NCI-H748 (cell line): ENCODE measurements around the gene ADGRA1.
"Not testable (repeated sequence)": the region's sequence is repeated elsewhere in the genome, so short reads cannot be mapped to it uniquely, and the experiment has no call there.

Experiments
- DNase-seq: peaks from one replicate; lab custom pipeline; 2025; ENCODE audit not compliant: unreplicated experiment; lab: John Stamatoyannopoulos, UW

The ADGRA1 gene

GRCh38 chr10:133141144-133141957 is 53.6 kb downstream of the ADGRA1 start:
- no peak for DNase-seq

GRCh38 chr10:133141958-133142340 is 54.2 kb downstream of the ADGRA1 start:
- no peak for DNase-seq

GRCh38 chr10:133142523-133143199 is 54.9 kb downstream of the ADGRA1 start:
- no peak for DNase-seq

GRCh38 chr10:133143200-133143533 is 55.4 kb downstream of the ADGRA1 start:
- no peak for DNase-seq

GRCh38 chr10:133143546-133143945 is 55.8 kb downstream of the ADGRA1 start:
- DNase-seq, result no peak

- DNase-seq, result no peak
Measured at GRCh38 chr10:133144771-133145170, 57.0 kb downstream of the ADGRA1 start.

GRCh38 chr10:133150226-133150625 is 62.5 kb downstream of the ADGRA1 start:
- no peak for DNase-seq

- no peak for DNase-seq
Measured at GRCh38 chr10:133150656-133151055, 62.9 kb downstream of the ADGRA1 start.

GRCh38 chr10:133151071-133151470 is 63.3 kb downstream of the ADGRA1 start:
- DNase-seq, result not testable (repeated sequence)

GRCh38 chr10:133151543-133151972 is 63.8 kb downstream of the ADGRA1 start:
- DNase-seq, result no peak

- DNase-seq, result no peak
Measured at GRCh38 chr10:133154411-133154810, 66.7 kb downstream of the ADGRA1 start.

GRCh38 chr10:133154996-133155778 is 67.5 kb downstream of the ADGRA1 start:
- no peak for DNase-seq

GRCh38 chr10:133156674-133157579 is 69.2 kb downstream of the ADGRA1 start:
- no peak for DNase-seq

GRCh38 chr10:133157662-133158436 is 70.1 kb downstream of the ADGRA1 start:
- no peak for DNase-seq

- no peak for DNase-seq
Measured at GRCh38 chr10:133158437-133158755, 70.7 kb downstream of the ADGRA1 start.

- peak; percentile 21 for DNase-seq
Measured at GRCh38 chr10:133158756-133159610, 71.3 kb downstream of the ADGRA1 start.

- no peak for DNase-seq
Measured at GRCh38 chr10:133159611-133159949, 71.9 kb downstream of the ADGRA1 start.

GRCh38 chr10:133159950-133160825 is 72.5 kb downstream of the ADGRA1 start, which contains the start of gene KNDC1:
Gene KNDC1, plus strand, starts transcription at chr10:133160219. Its CDS starts 249 bp downstream, at chr10:133160468.
- peak; percentile 51 for DNase-seq
